HFF-Myc (cell line): ENCODE results near the gene FRZB.

Experiments used
- DNase-seq: peaks from one replicate; pipeline ENCODE4 v3.0.0-alpha.2; 2011; ENCODE audit warnings: low read depth; ENCODE audit errors: extremely low read depth
- H3K4me3 ChIP-seq: replicated peaks from 2 replicates; pipeline ENCODE4 v1.5.1; 2011; ENCODE audit warnings: low read depth, mild to moderate bottlenecking, control low read depth, low read length
- CTCF ChIP-seq: IDR thresholded peaks from 2 replicates; pipeline ENCODE4 v1.5.1; 2012; ENCODE audit warnings: mild to moderate bottlenecking, low read depth, low read length, control low read depth; ENCODE audit errors: missing control alignments

FRZB gene

GRCh38 chr2:182891611-182892010 lies 25.2 kb upstream of the FRZB start:
- no peak for DNase-seq
- no peak for TF ChIP-seq CTCF
- no peak overlapping the region for H3K4me3 ChIP-seq

GRCh38 chr2:182890773-182891378 lies 24.4 kb upstream of the FRZB start:
- no peak overlapping the region for H3K4me3 ChIP-seq
- DNase-seq, result no peak

GRCh38 chr2:182890305-182890704 lies 23.9 kb upstream of the FRZB start:
- no peak overlapping the region for H3K4me3 ChIP-seq
- TF ChIP-seq CTCF, result no peak
- no peak for DNase-seq

More at GRCh38 chr2:182890773-182891378, 24.4 kb upstream of the FRZB start:
- no peak for TF ChIP-seq CTCF

- TF ChIP-seq CTCF, result no peak
- no peak for DNase-seq
- H3K4me3 ChIP-seq, result no peak overlapping the region
Measured at GRCh38 chr2:182887753-182888415, 21.4 kb upstream of the FRZB start.

- DNase-seq, result no peak
- no peak overlapping the region for H3K4me3 ChIP-seq
- no peak for TF ChIP-seq CTCF
Measured at GRCh38 chr2:182887093-182887492, 20.7 kb upstream of the FRZB start.

GRCh38 chr2:182885771-182886170 lies 19.3 kb upstream of the FRZB start:
- DNase-seq, result no peak
- no peak for TF ChIP-seq CTCF
- H3K4me3 ChIP-seq, result no peak overlapping the region
